Epithelial cell of proximal tubule (primary cell): ENCODE data around the gene GNG8. TPM values are rescaled to one million over a fixed set of nuclear protein-coding genes. Genes with fewer than 3 reads are reported as not detected.
"Not testable (repeated sequence)": the region's sequence is repeated elsewhere in the genome, so short reads cannot be mapped to it uniquely, and the experiment has no call there.

Source experiments
- DNase-seq: peaks from one replicate; pipeline ENCODE4 v3.0.0-alpha.2; 2011; ENCODE audit warnings: low read depth
- H3K4me3 ChIP-seq: 2 replicates; pipeline ENCODE4 v1.5.1; 2011; ENCODE audit warnings: low read depth, mild to moderate bottlenecking, low read length
- CTCF ChIP-seq: conservative IDR thresholded peaks from 2 replicates; pipeline ENCODE4 v1.5.1; 2012; ENCODE audit warnings: low read depth, mild to moderate bottlenecking, low read length
- total RNA-seq: library from RNA; depleted of rRNA; stranded (reverse); fragments of >200 nt; gene quantifications from 2 replicates; pipeline ENCODE4 v1.2.3, GENCODE V29; 2015

GNG8 gene
- total RNA-seq, 1 donor from 2014 or later, result not detected

DNA sequence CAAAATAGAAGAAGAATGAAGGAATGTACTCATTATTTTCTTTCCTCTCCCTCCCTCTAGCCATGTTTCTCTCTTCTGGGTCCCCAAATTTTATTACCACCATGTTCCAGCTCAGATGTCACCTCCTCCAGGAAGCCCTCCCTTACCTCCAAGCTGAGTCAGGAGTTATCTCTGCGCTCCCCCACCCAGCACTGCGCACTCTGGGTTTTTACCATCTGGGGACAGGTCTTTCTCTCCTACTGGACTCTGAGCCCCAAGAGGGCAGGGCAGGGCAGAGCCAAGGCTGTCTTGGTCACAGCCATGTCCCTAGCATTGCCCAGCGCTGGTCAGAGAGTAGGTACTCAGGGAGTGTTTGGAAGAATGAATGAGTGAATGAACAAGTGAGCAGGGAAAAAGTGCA lies 2.9 kb downstream of the GNG8 start:
- no peak for TF ChIP-seq CTCF
- no peak for DNase-seq
- no peak overlapping the region for H3K4me3 ChIP-seq

DNA sequence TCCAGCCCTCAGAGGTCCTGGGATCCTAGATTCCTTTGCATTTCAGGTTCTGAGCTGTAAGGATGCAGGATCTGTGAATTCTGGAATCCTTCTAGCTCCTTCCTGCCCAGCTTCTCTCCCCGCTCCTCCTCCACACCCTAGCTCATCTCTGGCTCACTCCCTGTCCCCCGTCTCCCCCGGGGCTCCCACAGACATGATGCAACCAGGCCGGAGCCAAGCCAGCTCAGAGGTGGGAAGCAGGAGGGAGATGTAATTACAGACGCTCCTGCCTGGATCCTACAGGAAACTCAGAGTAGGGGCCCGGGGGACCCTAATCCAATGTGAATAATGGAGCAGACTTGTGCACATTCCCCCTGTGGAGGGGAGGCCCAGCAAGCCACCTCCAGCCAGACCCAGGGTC lies 4.5 kb downstream of the GNG8 start:
- no peak overlapping the region for H3K4me3 ChIP-seq
- no peak for DNase-seq
- TF ChIP-seq CTCF, result no peak

DNA sequence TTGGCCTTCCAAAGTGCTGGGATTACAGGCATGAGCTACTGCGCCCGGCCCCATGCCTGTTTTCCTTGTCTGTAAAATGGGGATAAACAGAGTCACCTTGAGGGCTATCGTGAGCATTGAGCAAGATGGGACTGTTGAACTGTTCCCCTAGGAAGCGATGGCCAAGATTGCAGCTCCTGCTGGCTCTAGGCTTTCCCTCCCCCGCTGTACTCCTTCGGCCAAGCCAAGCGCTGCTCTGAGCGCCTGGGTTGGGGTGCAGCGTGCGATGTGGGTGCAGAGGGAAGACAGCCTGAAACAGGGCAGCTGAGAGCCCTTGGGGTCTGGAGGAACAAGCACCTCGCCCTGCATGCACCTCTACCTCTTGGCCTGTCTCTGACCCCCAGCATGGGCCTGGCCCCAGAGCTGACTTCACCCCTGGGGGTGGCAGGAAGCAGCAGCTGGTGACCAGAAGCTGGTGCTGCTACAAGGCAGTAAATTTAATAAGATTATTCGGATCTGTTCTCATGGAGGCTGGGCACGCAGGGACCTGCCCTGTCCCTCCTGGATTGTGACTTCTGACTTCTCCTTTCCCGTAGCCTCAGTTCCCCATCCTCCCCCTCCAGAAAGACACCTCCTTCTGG lies 5.3 kb downstream of the GNG8 start:
- no peak for DNase-seq
- TF ChIP-seq CTCF, result no peak
- no peak overlapping the region for H3K4me3 ChIP-seq

DNA sequence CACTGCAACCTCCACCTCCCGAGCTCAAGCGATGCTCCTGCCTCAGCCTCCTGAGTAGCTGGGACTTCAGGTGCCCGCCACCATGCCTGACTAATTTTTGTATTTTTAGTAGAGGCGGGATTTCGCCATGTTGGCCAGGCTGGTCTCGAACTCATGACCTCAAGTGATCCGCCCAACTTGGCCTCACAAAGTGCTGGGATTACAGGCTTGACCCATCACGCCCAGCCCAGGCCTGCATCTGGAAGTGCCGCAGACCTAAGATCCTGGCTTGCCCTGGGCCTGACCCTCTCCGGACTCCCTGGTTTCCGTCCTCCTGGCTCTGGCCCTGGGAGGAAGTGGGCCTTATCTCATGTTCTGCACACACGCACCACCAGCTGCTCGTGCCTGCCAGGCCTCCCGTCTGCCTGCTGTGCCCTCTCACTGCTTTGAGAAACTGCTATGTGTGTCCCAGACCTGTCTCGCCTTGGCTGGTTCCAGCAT lies 6.4 kb downstream of the GNG8 start:
- no peak overlapping the region for H3K4me3 ChIP-seq
- no peak for TF ChIP-seq CTCF
- DNase-seq, result no peak

- DNase-seq, H3K4me3 ChIP-seq: not testable (repeated sequence)
Observed at GRCh38 chr19:46628970-46629369, 7.0 kb downstream of the GNG8 start.

DNA sequence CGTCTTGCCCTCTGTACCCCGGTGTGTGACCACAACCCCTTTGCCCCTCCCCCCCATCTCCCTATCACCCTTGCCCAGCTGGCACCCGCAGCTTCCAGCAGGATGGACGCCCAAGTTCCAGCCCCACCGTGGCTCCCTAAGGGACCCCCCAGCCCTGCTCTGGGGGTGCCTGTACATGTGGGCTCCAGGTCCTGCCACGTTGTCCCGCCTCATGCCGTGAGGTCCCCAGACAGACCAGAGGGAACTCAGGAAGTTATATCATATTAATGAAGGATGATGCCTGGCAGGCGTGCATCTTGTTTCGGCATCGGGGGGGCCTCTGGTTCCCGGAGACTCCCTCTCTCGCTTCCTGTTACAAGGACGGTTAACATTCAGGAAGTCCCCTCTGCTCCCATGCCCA lies 9.6 kb downstream of the GNG8 start:
- no peak overlapping the region for H3K4me3 ChIP-seq
- no peak for TF ChIP-seq CTCF
- DNase-seq, result no peak

- no peak for DNase-seq
- no peak for TF ChIP-seq CTCF
Observed at GRCh38 chr19:46625731-46626130, 10.3 kb downstream of the GNG8 start.

More at GRCh38 chr19:46625731-46626130, 10.3 kb downstream of the GNG8 start:
- no peak overlapping the region for H3K4me3 ChIP-seq
